GM12891 (cell line): ENCODE results near the gene RAET1L.
"Not testable (repeated sequence)": the region's sequence is repeated elsewhere in the genome, so short reads cannot be mapped to it uniquely, and the experiment has no call there.

ENCODE experiments used
- PAX5 ChIP-seq: IDR thresholded peaks from 2 replicates; pipeline ENCODE4 v1.6.1; 2011; ENCODE audit warnings: low read length, moderate library complexity, mild to moderate bottlenecking; ENCODE audit not compliant: insufficient read depth, severe bottlenecking
- POLR2A ChIP-seq: IDR thresholded peaks from 2 replicates; pipeline ENCODE4 v1.6.1; 2011; ENCODE audit warnings: low read depth, low read length, control low read depth
- POLR2AphosphoS5 ChIP-seq: IDR thresholded peaks from 2 replicates; pipeline ENCODE4 v1.6.1; 2011; ENCODE audit warnings: low read depth, low read length, control low read depth
- SPI1 ChIP-seq: IDR thresholded peaks from 2 replicates; pipeline ENCODE4 v1.6.1; 2011; ENCODE audit warnings: low read depth, low read length, control low read depth

GRCh38 chr6:149991472-149991795, 33.9 kb downstream of the RAET1L start:
- TF ChIP-seq PAX5, SPI1, POLR2AphosphoS5, POLR2A: not testable (repeated sequence)
